HG03469 (cell line): Measurements from ENCODE around the gene METTL27.
"Not testable (repeated sequence)": the region's sequence is repeated elsewhere in the genome, so short reads cannot be mapped to it uniquely, and the experiment has no call there.

Experiments
- ATAC-seq: cut with Tn5 transposase; IDR thresholded peaks from one replicate; pipeline ENCODE4 v1.9.1; 2021; ENCODE audit warnings: mild to moderate bottlenecking, moderate library complexity, moderate number of reproducible peaks; ENCODE audit not compliant: unreplicated experiment

METTL27 gene

GRCh38 chr7:73869011-73869798 lies 26.9 kb upstream of the METTL27 start:
- ATAC-seq, result no peak

GRCh38 chr7:73866446-73866767 lies 24.1 kb upstream of the METTL27 start:
- ATAC-seq, result no peak

DNA sequence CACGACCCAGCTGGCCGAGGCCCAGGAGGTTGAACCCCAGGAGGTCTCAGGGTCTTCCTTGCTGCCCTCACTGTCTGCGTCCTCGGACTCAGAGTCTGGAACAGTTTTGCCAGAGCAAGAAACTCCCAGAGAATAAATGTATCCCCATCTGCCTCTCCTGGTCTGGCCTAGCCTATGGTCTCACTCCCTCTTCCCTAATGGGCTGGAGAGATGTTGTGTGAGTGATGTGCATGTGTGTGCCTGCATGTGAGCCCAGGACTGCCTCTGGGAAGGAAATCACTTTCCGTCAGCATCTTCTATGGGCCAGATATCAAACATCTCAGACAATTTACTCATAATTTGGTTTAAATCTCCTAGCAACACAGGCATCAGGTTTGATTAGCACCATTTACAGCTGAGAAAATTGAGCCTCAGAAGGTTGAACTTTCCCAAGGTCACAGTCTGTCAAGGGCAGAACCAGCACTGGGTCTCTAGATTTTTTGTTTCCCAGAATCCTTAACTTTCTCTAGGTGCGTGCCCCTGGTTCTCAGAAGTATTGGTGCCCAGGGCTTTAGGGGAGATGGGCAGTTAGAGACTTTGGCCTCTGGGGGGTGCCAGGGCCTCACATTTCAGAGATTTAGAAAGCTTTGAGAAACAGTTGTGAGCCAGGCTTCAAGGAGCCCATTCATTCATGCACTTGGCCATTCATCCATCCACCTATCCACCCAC lies 23.6 kb upstream of the METTL27 start:
- ATAC-seq, result no peak

GRCh38 chr7:73864981-73865711 lies 22.8 kb upstream of the METTL27 start:
- no peak for ATAC-seq

GRCh38 chr7:73861305-73861704 lies 19.0 kb upstream of the METTL27 start:
- ATAC-seq, result no peak

GRCh38 chr7:73860859-73861258 lies 18.5 kb upstream of the METTL27 start, which contains the start of gene TMEM270:
TSS of gene TMEM270 (plus strand) at chr7:73861159. CDS start at chr7:73861195, 36 bp downstream.
- ATAC-seq, result no peak

GRCh38 chr7:73858807-73859206 lies 16.5 kb upstream of the METTL27 start:
- no peak for ATAC-seq

- ATAC-seq, result no peak
Observed at GRCh38 chr7:73856941-73857340, 14.6 kb upstream of the METTL27 start.

- ATAC-seq, result no peak
Observed at GRCh38 chr7:73852500-73852899, 10.2 kb upstream of the METTL27 start.

DNA sequence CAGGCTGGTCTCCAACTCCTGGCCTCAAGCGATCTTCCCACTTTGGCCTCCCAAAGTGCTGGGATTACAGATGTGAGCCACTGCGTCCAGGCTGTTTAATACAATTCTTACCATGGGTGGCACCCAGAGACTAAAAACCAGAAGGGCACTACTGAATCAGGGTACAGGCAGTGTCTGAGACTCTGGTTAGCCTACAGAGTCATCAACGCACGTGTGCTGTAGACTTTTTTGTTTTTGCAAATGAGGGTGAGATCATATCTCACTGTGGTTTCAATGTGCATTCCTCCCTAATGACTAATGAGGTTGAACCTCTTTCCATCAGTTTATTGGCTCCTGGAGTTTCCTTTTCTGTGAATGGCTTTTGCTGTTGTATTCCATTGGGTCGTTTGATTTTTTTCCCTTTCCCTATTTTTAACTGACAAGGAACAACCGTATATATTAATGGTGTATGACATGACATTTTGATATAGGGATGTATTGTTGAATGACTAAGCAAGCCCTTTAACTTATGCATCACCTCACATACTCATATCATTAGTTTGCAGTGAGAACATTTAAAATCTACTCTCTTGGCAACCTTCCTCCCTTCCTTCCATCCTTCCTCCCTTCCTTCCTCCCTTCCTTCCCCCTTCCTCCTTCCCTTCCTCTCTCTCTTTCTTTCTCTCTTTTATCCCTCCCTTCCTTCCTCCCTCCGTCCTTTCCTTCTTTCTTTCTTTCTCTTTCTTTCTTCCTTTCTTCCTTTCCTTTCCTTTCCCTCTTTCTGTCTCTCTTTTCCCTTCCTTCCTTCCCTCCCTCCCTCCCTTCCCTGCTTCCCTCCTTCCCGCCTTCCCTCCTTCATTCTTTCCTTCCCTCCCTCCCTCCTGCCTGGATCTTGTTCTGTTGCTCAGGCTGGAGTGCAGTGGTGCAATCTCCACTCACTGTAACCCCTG lies 9.4 kb upstream of the METTL27 start:
- peak; percentile 72 for ATAC-seq

DNA sequence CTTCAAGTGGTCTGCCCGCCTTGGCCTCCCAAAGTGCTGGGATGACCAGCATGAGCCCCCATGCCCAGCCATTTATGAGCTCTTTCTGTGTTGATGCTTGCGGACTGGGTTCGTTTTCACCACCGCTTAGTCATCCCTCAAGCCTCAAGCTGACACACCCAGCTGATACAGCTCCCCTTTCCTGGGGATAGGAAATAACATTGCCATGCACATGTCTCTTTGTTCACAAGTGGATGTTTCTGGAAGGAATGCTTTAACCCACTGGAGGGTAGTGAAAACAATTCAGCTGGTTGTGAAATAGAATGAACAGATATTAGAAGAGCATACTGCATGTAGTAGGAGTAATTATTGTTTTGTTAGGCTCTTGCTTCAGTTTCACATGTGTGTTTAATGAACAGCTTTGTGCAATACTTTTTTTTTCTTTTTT lies 8.5 kb upstream of the METTL27 start:
- ATAC-seq, result no peak

DNA sequence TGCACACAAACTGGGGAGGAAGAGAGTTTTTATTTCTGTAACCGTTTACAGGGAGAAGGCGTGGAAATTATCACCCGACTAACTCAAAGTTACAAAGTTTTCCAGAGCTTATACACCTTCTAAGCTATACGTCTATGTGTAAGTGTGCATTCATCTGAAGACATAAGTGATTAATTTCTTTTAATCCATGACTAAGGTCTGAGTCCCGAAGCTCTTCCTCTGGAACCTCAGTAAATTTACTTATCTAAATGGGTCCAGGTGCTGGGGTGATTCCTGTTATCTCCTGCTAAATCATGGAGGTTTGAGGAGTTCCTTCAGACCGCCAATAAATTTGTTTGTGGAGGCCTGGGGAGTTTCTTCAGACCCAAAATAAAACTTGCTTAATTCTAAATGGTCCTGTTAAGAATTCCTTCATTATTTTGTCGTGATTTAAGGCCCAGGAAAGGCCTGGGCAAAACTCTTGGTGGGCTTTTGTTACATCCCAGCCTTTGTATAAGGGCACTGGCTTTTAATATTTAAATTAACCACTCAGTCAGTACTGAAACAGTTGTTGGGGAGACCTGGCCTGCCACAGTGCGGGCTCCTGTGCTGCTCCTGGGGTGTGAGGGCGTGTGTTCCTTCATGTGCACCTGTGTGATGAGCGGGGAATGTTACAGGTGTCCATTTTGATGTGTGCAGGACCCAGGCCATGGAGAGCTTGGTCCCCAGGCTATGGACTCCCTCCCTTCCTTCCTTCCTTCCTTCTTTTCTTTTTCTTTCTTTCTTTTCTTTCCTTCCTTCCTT lies 5.8 kb upstream of the METTL27 start:
- no peak for ATAC-seq

DNA sequence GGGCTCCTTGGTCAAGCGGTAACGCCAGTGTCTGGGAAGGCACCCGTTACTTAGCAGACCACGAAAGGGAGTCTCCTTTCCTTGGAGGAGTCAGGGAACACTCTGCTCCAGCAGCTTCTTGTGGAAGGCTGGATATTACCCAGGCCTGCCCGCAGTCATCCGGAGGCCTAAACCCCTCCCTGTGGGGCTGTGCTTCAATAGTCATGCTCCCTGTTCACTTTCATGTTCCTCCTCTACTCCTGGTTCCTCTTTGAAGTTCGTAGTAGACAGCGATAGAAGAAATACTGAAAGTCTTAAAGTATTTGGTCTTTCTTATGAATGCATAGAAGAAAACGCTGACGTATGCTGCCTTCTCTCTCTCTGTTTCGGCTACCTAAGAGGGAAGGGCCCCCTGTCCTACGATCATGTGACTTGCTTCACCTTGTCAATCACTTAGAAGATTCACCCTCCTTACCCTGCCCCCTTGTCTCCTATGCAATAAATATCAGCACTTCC lies 3.4 kb upstream of the METTL27 start:
- not testable (repeated sequence) for ATAC-seq

- no peak for ATAC-seq
Observed at GRCh38 chr7:73844848-73845460, 2.6 kb upstream of the METTL27 start.

DNA sequence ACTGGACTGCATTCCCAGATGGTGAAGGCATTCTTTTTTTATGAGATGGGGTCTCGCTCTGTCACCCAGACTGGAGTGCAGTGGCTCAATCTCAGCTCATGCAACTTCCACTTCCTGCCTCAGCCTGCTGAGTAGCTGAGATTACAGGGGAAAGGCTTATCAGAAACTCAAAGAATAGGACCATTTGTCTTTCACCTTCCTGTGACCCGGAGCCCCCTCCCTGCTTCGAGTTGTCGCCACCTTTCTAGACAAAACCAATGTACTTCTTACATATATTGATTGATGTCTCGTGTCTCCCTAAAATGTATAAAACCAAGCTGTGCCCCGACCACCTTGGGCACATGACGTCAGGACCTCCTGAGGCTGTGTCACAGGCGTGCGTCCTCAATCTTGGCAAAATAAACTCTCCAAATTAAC lies 1.8 kb upstream of the METTL27 start:
- no peak for ATAC-seq

- no peak for ATAC-seq
Observed at GRCh38 chr7:73841689-73842066, 638 bp downstream of the METTL27 start.

GRCh38 chr7:73840715-73841379 lies 1.5 kb downstream of the METTL27 start:
- ATAC-seq, result no peak
